Thyroid gland (tissue), 4 donors: ENCODE data around the gene NUDT3.
"Not testable (repeated sequence)": the region's sequence is repeated elsewhere in the genome, so short reads cannot be mapped to it uniquely, and the experiment has no call there.

Experiments
- POLR2A ChIP-seq, 2 donors: fragments of 450-650 bp; IDR thresholded peaks; one replicate each; pipeline ENCODE4 v1.6.1; 2017; ENCODE audit warnings: antibody characterized with exemption in 2 of 2, mild to moderate bottlenecking in 2 of 2, moderate library complexity in 1 of 2
- TF ChIP-seq, protein P1 (sequence below), 6 experiments: fragments of 200-600 bp in 3 of 6; fragments of 450-650 bp in 3 of 6; sonication (generic) in 3 of 6; IDR thresholded peaks; one replicate each; pipeline ENCODE4 v1.5.1; 2016 to 2019; ENCODE audit warnings: antibody characterized with exemption in 6 of 6, mild to moderate bottlenecking in 2 of 6, inconsistent platforms in 1 of 6, moderate library complexity in 1 of 6

DNA sequence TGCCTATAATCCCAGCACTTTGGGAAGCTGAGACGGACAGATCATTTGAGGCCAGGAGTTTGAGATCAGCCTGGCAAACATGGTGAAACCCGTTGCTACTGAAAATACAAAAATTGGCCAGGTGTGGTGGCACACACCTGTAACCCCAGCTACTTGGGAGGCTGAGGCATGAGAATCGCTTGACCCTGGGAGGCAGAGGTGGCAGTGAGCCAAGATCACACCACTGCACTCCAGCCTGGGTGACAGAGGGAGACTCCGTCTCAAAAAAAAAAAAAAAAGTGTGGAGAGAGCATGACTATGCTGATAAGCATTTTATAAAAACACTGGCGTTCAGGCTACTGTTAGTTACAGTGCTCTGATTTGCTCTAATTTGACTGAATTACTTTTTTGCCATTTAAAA is 14.9 kb downstream of the NUDT3 start:
- TF ChIP-seq, protein P1, sequence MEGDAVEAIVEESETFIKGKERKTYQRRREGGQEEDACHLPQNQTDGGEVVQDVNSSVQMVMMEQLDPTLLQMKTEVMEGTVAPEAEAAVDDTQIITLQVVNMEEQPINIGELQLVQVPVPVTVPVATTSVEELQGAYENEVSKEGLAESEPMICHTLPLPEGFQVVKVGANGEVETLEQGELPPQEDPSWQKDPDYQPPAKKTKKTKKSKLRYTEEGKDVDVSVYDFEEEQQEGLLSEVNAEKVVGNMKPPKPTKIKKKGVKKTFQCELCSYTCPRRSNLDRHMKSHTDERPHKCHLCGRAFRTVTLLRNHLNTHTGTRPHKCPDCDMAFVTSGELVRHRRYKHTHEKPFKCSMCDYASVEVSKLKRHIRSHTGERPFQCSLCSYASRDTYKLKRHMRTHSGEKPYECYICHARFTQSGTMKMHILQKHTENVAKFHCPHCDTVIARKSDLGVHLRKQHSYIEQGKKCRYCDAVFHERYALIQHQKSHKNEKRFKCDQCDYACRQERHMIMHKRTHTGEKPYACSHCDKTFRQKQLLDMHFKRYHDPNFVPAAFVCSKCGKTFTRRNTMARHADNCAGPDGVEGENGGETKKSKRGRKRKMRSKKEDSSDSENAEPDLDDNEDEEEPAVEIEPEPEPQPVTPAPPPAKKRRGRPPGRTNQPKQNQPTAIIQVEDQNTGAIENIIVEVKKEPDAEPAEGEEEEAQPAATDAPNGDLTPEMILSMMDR (IDR thresholded peaks at IDR 0.05), result not testable (repeated sequence)
- not testable (repeated sequence) for TF ChIP-seq POLR2A (IDR thresholded peaks at IDR 0.05)
